ENCODE data around the gene PAQR5.

DNA sequence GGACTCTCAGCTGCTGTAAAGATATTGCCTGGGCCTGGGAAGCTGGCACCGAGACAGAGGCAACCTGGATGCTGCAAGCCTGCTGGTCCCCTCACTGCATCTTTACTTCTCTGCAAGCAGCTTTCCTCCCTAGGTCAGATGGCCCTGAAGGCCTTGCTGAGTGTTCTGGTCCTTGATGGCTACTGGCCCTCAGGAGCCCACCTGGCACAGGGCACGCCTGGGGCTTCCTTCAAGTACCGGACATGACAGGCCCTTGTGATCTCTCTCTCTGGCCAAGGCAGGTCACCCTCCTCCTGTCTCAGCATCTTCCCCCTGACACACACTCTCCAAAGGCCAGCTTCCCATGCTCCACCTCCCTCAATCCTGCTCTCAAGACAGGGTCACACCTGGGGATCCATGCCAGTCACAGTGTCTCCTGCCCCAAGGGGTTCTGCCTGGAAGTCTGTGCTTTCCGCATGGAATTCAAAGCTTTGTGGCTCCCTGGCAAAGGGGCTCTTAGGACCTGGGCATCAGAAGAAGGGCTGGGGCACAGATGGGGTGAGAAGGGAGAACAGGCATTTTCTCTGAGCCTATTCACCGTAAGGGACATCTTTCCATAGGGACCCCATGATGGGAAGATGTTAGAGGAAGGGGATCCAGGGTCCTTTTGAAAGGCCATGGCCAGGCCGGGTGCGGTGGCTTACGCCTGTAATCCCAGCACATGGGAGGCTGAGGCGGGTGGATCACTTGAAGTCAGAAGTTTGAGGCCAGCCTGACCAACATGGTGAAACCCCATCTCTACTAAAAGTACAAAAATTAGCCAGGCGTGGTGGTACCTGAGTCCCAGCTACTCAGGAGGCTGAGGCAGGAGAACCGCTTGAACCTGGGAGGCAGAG lies 4.7 kb upstream of the PAQR5 start:
- TF ChIP-seq, protein P1, sequence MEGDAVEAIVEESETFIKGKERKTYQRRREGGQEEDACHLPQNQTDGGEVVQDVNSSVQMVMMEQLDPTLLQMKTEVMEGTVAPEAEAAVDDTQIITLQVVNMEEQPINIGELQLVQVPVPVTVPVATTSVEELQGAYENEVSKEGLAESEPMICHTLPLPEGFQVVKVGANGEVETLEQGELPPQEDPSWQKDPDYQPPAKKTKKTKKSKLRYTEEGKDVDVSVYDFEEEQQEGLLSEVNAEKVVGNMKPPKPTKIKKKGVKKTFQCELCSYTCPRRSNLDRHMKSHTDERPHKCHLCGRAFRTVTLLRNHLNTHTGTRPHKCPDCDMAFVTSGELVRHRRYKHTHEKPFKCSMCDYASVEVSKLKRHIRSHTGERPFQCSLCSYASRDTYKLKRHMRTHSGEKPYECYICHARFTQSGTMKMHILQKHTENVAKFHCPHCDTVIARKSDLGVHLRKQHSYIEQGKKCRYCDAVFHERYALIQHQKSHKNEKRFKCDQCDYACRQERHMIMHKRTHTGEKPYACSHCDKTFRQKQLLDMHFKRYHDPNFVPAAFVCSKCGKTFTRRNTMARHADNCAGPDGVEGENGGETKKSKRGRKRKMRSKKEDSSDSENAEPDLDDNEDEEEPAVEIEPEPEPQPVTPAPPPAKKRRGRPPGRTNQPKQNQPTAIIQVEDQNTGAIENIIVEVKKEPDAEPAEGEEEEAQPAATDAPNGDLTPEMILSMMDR (IDR thresholded peaks at IDR 0.05; ENCODE audit: low read length), result no peak
- no peak for TF ChIP-seq EZH2 (IDR thresholded peaks at IDR 0.05; ENCODE audit: borderline replicate concordance, low read length)

All from OCI-LY1 (cell line).